Mammary epithelial cell (primary cell): ENCODE data around the gene ADAMTS7.

Experiments
- CTCF ChIP-seq, 2 donors: IDR thresholded peaks in 1 of 2; conservative IDR thresholded peaks in 1 of 2; 2 replicates each; pipeline ENCODE4 v1.5.1; 2011 to 2012; ENCODE audit warnings: inconsistent platforms in 2 of 2, low read length in 2 of 2, mild to moderate bottlenecking in 2 of 2, control low read depth in 1 of 2, low read depth in 1 of 2; ENCODE audit not compliant: insufficient read depth in 1 of 2; ENCODE audit errors: extremely low read depth in 1 of 2
- EZH2 ChIP-seq: IDR thresholded peaks from 2 replicates; pipeline ENCODE4 v1.6.1; 2012; ENCODE audit warnings: low read length, inconsistent platforms, borderline replicate concordance

GRCh38 chr15:78734451-78735064 lies 76.7 kb downstream of the ADAMTS7 start:
- TF ChIP-seq CTCF (conservative IDR thresholded peaks at IDR 0.05 in 1 of 2, IDR thresholded peaks at IDR 0.05 in 1 of 2; ENCODE audit: extremely low read depth in 1 of 2, insufficient read depth in 1 of 2, low read depth in 1 of 2, low read length in 2 of 2) (no peak), EZH2 (no peak)
